GM21786 (cell line): Measurements from ENCODE around the gene TM4SF1.

Source experiments
- ATAC-seq: cut with Tn5 transposase; IDR thresholded peaks from one replicate; pipeline ENCODE4 v1.9.1; 2021; ENCODE audit not compliant: unreplicated experiment

TM4SF1 gene

DNA sequence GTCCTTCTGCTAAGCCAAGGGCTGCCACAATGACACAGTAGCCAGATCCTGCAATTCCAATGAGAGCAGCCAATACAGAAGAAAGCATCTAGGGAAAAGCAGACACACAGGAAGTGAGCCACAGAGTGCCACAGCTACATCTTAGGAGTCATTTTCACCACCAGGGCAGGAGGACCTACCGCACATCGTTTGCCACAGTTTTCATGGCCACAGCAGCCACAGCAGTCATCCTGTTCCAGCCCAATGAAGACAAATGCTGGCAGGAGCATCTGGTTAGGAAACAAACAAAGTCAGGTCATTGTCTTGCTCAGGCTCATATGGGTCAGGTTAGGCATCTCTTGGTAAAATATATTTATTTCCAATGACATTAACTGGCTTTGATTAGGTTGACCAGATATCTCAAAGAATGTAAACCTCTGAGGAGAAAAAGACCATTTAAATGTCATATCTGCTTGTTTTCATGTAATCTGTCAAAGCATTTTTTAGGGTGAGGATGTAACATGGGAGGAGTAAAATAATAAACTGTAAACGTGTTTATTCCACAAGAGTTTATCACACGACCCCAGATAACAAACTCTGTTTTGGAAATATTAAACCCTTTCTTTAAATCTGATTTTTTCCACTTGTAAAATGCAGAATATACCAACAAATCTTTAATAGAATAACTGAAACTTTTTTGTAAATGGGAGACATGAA, 1.8 kb downstream of the TM4SF1 start:
- ATAC-seq: no peak

DNA sequence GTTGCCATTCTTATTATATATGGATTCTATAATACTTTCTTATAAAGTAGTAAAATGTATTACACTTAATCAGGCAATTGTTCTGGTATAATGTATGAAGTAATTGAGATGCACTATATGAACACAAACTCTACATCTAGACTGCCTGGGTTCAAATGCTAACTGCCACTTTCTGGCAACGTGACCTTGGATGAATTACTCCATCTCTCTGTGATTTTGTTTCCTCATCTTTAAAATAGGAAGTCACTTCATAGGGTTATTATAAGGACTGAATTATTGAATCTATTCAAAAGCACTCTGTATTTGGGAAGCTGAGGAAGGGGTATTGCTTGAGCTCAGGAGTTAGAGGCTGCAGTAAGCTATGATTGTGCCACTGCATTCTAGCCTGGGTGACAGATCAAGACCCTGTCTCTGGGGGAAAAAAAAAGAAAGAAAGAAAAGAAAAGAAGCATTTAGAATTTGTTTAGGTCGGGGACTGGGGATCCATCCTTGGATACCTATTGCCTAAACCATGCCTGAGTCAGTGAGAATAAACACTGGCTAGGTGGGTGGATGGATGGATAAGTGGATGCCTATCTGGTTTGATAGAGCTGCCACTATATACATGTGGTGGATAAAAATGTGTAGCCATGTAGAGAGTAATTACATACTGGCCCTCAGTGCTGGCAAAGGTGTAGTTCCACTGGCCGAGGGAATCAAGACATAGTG, 2.5 kb downstream of the TM4SF1 start:
- no peak for ATAC-seq

DNA sequence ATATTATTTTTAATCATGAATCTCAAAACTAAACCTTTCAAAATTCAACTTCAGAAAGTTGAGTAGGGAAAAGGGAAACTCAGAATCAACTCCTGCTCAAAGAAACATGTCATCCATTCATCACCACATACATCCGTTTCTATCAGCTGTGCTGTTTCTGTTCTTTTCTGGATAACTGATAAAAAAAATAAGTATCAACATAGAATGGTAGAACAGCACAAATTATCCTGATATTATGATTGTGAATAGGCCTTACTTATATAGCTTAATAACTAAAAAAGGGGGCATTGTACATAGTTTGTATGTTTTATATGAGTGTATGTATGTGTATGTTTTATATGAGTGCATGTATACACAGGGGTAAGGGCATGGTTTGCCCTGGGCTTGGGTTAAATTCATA, 3.1 kb downstream of the TM4SF1 start:
- ATAC-seq: no peak

DNA sequence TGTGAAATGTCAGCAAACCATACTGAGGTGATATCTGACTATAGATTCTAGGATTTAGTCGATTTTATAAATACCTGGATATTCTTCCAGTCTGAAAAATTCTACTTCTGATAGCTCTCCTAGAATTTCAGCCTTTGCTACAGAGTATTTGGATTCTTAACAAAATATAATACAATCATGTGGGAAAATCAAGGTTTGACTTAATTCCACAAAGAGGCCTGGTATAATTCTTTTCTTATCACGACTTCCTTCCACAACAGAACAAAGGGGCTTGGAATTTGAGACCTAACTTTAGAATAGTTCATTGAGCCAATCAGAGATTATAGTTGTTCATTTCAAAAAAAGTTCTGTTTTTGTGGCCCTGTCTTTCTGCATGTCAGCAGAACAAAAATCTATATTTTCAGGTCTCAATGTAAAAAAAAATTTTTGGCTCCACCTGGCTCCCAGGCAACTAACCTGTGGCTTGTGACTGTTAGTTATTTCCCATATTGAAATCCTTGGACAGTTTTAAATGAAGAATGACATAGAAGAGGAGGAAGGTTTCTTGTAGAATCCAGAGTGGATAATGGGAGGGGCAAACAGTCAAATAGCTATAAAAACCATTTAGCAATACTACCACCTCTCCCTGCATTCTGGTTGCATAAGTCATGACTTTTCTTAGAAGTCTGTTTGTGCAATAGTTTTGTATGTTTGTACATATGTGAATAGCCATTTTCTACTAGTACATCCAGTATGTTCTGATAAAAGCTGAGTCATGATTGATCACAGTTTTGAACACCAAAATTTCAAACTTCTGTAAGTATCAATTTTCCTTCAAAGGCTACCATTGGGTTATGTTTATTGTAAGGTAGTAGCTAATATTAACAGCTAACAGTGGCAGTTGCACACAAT, 4.0 kb downstream of the TM4SF1 start:
- ATAC-seq: no peak

DNA sequence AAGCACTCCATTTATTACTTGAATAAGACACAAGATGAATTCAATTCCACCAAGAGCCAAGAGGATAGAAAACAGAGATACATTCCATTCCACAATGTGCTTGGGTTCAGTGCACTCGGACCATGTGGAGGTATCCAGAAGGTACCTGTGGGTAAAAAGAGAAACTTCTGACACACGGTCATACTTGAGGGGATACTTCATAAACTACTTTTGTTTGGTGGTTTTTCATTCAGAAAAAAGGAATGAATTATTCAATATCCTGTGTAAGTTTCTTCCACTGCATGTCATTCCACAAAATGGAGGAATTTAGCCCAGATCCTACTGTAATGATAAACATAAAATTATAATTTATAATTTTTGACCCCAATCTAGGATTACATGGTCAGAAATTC, 5.7 kb downstream of the TM4SF1 start:
- no peak for ATAC-seq

DNA sequence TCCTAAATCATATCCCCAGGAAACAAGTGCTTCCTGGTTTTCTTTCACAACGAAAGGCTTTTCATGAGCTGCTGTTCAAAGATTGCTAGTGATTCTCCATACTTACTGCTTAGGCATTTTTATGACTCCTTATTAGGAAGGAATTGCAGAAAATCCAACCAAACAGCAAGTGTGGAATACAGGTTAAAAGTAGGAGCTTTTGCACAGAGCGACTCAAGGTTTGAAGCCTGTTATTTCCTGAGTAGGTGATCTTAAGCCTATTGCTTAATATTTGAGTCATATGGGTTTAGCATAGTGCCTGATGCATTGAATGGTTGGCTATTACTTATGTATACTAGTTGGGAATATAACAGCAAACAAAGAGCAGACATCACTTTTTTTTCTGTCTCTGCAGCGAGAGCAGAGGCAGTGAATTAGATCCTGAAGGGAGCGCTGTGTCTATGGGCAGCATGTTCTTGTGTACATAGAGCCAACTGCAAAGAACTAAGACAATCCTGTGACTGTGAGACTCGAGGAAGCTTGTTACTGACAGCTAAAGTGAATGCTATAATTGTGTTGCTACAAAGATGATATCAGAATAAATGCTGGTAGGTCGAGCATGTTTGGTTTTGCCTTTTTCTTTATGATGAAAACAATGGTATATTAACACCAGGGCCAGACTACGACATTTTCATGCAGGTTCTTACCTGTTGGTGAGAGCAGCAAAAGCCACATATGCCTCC, 6.3 kb downstream of the TM4SF1 start:
- no peak for ATAC-seq

DNA sequence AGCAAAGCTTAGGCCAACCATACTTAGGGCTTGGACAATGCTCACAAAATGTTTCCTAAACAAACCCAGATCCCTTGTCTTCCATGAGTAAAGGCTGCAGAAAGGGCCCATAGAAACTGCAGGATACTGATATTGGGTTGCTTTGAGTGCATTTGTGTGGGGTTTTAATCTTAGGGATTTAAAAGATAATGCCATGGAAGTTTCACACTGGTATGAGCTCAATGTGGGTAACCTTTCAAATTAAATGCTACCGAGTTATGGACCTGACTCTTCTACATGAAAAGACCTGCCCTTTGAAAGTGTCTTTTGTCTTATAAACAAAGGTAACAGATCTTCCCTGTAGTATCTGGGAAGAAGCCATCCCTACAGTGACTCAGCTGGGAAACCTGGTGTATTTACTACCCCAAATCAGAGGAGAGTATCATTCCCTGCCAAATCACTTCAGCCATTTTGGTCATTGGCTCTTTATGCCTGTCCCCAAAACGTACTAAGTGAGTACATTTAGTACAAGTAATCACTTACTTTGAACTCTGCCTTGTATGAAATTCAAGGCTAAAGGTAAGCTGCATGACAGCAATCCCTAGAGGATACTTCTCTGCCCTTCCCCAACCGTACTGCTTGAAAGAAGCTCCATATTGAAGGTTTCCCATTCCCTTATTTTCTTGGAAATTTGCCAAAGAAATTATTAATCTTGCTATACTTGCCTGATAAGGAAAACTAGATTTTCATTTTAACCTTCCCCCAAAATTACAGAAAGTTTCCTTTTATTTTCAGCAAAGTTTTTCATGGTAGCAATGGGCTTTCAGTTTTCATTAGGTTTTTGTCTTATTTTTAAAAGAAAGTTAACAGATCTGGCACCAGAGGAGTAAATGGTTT, 7.2 kb downstream of the TM4SF1 start:
- ATAC-seq: no peak

DNA sequence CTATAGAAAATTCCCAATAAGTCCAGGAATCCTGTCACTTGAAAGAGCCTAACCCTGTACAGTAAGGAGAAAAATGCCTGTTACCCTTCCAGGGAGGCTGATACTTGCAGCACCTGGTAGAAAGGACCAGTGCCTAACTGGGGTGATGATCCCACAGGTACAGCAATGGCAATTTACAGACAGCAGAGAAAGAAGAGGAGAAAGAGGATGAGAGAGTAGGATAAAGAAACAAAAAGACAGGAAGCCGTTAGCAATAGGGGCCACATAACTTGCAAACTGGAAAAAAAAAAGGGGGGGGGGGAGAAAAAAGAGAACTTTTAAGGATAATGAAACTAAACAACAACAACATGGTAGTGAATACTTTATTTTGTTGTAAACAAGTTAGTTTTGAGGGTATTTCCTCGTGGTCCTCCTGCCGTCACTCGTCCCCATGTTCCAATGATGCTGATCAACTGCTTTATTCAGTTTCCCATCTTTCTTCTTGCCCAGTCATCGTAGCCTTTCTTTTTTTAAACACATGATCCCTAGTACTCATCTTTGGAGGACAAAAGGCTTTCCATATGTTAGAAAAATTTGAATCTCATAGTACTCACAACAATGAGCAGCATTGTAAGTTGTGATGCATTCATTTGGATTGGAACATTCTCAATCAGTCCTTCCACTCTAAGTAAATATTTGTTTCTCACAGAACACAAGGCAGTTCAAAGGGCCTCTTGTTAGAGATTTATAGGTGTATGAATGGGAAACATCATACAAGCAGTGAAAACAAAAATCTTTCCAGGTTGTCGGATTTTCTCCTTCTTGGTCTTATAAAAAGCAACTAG, 8.6 kb downstream of the TM4SF1 start:
- ATAC-seq: no peak

DNA sequence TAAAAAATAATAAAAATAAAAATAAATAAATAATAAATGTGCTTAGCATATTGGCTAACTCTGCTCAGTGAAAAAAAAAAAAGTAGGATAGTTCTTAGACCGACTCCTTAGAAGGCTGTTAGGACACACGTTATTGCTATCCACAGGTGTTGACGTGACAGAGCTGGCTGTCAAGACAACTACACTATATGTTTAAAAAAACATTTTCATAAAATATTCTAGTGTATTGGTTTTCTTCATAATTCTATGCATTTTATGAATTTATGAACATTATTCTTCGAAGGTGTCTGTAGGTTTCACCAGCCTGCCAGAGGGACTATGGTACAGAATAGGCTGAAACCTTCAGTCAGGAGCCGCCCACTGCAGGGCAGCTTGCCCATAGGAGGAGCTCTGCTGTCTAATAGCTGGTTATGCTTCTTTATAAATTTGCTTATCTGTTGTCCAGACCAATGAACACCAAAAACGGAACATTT, 9.2 kb downstream of the TM4SF1 start:
- ATAC-seq: no peak

DNA sequence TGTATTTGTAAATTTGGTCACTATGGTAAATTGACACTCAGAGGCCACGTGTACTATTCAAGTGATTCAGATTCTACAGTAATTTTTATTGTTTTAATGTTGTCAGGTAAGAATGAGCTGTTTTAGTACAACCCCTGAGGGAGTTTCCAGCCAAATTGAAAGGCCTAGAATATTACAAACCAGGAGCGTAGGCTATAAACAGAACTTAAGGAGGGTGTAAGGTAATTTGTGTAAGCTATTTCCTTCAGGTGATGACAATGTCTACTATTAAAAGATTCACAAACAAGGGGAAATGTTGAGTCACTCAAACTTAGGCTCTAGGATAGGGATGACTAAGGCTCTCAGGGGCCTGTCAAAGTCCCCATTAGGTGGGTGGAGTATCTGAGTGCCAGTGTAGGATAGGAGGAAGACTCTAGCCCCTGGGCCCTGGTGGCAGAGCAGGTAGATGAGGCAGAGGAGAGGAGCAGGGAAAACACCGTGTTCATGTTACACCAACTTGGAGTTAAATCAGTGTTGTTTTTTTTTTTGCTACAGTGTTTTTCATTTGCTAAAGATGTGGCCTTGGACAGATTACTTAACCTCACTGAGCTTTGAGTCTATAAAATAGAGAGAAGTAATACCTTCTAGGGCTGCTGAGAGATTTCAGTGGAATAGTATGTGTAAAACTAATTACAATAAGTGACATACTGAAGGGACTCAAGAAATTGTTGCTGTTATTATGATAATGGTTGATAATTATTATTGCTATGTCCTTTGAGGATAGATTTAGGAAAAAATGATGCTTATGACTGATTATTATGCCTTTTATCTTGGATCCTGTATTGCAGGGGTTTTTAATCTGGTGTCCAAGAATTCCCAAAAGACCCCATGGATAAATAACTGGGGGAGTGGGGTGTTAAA, 10.3 kb downstream of the TM4SF1 start:
- no peak for ATAC-seq

DNA sequence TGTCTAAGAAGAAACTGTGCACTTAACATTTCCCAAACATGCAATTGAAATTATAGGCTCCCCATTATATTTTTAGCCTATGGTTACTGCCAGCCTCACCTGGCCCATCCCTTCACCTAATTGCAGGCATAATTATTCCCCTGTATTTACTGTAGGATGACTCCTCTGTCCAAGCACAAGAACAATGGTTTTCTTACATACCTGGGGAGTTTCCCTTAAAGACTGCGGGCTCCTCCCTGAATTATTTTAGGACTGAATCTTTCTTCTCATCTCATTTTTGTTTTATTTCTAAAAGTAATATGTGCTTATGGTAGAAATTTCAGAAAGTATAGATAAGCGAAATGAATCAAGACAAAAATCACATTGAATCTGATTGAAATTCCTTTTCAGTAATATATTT, 11.4 kb downstream of the TM4SF1 start:
- no peak for ATAC-seq

DNA sequence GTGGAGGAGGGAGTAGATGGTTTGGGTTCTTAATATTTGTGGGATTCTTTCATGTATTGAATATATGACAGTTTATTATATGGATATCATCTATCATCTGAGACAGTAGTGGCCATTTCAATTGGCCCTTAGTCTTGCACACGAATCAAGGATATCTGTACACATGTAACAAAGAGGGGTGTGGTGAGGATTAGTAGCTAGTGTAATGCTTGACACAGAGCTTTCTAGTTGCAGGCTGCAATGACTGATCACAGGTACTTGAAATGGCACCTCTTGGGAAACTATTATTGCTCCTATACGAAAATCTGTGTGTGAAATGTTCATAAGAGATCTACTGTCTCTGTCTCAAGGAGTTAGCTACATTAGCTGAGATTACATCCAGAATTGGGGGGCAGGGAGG, 12.8 kb downstream of the TM4SF1 start:
- no peak for ATAC-seq

DNA sequence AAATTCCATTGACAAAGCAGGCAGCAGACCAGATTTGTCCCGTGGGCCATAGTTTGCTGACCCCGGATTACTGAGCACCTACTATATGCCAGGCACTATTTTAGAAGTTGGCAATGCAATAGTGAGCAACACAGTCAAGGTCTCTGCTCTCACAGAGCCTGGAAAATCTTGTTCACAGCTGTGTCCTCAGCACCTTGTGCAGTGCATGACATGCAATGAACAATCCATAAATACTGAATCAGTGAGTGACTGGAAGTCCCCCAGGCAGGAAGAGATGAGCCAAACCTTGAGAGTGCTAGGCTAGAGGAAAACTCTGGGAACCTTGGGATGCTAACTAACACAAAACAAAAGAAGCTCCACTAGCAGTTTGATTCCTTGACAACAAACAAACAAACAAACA, 14.4 kb downstream of the TM4SF1 start:
- no peak for ATAC-seq

DNA sequence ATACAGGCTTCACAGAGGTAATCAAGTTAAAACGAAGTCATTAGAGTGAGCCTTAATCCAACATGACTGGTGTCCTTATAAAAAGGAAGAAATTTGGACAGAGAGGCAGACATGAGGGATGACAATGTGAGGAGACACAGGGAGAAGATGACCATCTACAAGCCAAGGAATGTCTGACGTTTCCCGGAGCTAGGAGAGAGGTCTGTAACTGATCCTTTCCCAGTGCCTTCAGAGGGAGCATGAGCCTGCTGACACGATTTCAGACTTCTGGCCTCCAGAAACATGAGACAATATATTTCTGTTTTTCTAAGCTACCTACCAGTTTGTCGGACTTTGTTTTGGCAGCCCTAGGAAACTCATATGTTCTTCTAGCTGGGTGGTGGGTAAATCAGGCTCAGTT, 15.1 kb downstream of the TM4SF1 start:
- ATAC-seq: no peak

DNA sequence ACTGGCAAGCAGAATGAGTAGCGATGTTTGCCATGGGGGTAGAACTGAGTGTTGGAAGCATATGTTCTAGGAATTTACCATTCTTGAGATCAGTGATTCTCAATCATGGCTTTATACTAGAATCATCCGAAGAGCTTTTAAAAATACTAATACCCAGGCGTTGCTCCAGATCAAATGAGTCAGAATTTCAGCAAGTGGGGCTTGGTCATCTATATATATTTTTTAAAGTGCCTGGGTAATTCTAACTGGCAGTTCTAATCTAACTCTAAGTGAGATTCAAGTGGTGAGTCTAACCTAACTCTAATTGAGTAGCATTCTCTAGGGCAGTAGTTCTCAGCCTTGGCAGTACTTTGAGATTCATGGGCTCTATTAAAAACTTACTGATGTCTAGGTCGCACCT, 20.8 kb downstream of the TM4SF1 start:
- ATAC-seq: no peak

DNA sequence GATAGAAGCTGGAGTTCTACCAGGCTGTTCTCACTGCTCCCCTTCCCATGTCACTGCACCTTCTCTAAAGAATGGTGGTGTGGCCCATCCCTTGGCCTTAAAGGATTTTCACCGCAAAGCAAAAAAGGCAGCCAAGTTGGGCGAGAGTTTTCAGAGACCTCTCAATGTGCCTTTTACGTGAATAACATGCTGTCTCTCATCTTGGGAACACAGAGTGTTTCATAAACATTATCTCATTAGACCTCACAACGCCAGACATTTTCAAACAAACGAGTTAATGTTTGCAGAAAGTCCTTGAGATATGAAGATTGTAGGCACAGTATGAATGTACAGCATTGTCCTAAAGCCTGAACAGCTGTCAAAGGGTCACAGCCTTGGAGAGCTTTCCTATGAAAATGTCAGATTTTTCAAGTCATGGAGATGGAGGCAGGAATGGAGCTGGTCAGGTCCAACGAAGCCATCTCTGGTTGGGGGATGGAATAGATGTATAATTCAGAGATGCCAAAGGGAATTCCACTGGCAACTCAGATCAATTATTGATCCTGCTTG, 21.3 kb downstream of the TM4SF1 start:
- ATAC-seq: no peak

DNA sequence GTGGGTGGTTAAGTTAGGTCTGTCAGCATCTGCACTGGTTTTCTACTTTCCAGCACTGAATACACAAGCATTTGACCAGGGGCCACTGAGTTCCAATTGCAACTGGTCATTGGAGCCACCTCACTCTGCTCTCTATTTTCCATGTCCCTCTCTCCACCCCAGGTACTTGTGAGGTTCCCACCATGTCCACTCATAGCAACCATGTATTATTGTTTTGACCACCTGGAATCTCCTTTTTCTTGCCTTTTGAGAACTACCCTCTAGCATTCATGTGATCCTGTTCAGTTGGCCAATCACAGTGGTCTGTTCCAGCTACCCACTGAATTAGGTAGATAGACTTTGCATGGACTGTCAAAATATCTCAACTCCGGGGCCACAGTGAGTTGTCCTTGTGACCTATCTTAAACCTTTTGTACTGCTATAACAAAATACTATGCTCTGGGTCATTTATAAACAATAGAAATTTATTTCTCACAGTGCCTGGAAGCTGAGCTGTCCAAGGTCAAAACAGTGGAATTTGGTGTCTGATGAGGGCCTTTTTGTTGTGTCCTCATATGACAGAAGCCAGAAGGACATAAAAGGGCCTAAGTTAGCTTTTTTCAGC, 23.8 kb downstream of the TM4SF1 start:
- ATAC-seq: no peak

DNA sequence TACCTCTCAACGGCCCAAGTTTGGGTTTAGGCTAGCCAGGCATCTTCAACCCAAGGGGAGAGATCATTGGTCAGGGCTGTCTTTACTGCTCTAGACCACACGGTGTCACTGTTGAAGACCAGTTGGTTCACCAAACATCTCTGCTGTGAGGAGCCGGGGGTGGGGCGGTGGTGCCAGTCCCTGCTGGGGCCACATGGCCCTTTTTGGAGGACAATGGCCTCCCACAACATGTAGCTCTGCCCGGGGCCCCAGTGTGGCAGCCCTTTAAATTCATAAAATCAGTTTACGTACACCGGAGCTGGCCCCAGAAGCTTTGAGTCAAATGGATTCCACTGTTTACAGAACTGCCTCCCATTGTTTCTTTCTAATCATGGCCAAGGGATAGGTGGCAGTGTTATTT, 24.9 kb downstream of the TM4SF1 start:
- ATAC-seq: peak; percentile 88
